ENCODE measurements around the gene PLSCR4.

PLSCR4 gene

DNA sequence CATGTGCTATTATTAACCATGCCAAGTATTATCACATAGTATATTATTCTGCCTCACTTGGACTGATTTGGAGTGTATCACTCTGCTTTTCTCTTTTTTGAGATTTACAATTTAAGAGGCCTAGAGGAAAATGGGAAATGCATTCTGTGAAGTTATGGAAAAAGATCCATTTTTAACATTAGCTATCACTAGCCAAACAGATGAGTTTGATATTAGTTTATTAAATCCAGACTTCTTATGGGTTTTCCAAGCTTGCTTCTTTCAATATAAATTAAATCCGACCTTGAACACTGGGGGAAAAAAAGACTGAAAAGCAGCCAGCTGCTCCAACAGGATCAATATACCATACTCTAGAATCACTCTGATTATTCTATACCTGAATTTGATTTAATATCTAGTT lies 59.9 kb downstream of the PLSCR4 start:
- TF ChIP-seq, protein P1, sequence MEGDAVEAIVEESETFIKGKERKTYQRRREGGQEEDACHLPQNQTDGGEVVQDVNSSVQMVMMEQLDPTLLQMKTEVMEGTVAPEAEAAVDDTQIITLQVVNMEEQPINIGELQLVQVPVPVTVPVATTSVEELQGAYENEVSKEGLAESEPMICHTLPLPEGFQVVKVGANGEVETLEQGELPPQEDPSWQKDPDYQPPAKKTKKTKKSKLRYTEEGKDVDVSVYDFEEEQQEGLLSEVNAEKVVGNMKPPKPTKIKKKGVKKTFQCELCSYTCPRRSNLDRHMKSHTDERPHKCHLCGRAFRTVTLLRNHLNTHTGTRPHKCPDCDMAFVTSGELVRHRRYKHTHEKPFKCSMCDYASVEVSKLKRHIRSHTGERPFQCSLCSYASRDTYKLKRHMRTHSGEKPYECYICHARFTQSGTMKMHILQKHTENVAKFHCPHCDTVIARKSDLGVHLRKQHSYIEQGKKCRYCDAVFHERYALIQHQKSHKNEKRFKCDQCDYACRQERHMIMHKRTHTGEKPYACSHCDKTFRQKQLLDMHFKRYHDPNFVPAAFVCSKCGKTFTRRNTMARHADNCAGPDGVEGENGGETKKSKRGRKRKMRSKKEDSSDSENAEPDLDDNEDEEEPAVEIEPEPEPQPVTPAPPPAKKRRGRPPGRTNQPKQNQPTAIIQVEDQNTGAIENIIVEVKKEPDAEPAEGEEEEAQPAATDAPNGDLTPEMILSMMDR (IDR thresholded peaks at IDR 0.05; ENCODE audit: low read depth, low read length, missing control alignments): no peak
- DNase-seq (ENCODE audit: low read depth): no peak
- no peak overlapping the region for H3K4me3 ChIP-seq (ENCODE audit: low read depth, low read length)

DNA sequence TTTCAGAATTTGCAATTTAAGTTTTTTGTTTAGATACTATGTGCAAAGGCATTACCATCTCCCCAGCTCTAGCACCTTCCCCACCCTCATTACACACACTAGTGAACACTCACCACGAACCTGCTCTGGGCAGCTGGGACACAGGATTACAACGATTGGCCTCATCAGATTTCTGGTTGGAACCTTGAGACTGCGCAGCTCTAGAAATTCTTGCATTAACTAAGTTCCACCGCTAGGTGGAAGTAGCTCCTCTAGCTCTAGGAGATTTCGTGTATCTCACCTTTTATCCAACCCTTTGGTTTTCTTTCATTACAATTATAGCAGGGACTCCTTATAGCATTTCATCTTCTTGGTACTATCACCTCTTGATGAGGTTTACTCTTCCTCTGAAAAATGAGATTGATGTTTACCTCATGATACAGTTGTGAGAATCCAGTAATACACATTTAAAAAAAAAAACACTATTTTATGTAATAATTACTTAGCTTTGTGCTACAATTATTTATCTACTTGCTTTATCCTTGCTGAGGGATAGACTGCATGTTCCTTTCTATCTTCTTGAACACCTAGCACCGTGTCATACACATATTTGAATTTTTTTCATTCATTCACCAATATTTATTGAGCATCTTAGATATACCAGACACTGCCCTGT lies 61.3 kb downstream of the PLSCR4 start:
- TF ChIP-seq, protein P1 (IDR thresholded peaks at IDR 0.05; ENCODE audit: low read depth, low read length, missing control alignments): peak; percentile 79
- no peak for DNase-seq (ENCODE audit: low read depth)
- H3K4me3 ChIP-seq (ENCODE audit: low read depth, low read length): no peak overlapping the region

DNA sequence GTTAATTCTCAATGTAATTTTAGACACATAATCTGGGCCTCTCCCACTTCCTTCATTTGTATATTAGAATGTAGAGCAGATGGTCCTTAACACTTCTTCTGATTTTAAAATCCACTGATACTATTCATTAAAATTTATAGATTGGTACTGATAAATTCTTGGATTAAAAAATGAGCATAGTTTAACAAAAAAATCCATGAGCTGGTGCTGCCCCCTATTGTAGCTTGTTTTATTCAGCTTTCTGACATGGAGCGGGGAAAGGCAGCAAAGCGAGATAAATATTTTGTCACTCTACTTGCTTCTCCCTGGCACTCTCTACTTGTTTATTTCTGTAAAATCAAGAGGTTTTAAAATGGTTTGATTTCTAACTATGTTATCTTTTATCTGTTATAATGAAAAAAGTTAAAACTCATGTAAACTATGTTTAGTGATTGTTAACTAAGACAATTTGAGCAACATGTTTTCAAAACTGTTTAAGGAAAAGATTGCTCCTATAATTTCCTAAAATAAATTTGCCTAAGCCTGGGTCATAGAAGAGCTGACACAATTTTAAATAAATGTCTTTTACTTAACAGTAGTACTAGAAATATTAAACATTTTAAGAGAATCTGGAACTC lies 63.5 kb downstream of the PLSCR4 start:
- TF ChIP-seq, protein P1 (IDR thresholded peaks at IDR 0.05; ENCODE audit: low read depth, low read length, missing control alignments): peak; percentile 12
- DNase-seq (ENCODE audit: low read depth): no peak
- H3K4me3 ChIP-seq (ENCODE audit: low read depth, low read length): no peak overlapping the region

DNA sequence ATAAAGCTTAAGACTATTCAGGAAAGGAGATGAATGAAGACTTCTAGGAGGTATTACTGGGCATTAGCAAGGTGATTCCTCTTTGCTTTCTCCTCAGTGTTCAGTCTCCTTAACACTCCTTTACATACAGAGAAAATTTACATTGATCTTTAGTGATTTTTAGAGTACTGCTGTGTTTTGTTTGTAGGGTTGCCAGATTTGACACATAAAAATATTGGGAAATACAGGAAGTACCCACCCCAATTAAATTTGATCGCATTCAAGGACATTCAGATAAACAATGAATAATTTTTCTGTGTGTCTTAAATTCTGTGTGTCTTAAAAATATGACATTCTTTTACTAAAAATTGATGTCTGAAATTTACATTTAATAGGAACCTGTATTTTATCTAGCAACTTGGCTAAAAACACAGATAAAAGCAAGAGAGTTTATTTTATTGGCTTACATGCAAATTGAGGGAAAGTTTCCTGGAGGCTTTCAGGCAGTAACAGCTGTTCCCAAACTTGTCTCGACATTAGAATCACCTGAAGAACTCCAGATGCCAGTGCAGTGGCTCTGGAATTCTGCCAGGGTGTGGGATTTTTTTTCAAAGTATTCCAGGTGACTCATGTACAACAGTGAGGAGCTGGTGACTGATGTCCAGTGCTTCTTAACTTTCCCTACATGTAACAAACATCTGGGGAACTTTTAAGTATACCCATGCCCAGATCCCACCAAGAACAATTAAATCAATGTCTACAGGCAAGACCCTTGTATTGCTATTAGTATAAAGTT lies 66.5 kb downstream of the PLSCR4 start:
- no peak for DNase-seq (ENCODE audit: low read depth)
- TF ChIP-seq, protein P1 (IDR thresholded peaks at IDR 0.05; ENCODE audit: low read depth, low read length, missing control alignments): no peak
- no peak overlapping the region for H3K4me3 ChIP-seq (ENCODE audit: low read depth, low read length)

DNA sequence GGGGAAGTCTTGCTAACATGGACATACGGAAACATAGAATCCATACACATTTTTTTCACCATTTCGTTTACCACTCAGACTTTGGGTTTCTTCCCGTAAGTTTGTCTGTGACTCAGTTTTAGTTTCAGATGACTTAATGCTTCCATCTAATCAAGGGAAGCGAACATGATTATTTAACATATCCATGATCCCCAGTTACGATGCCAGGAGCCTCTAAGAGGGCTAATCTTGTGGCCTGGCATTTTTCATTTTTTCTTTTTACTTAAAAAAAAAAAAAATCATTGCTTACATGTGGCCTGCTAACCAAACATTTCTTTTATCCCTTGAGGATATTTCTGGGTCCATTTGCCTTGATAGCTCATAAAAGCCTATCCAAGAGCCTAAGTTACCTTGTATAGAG lies 69.7 kb downstream of the PLSCR4 start:
- TF ChIP-seq, protein P1 (IDR thresholded peaks at IDR 0.05; ENCODE audit: low read depth, low read length, missing control alignments): no peak
- no peak for DNase-seq (ENCODE audit: low read depth)
- no peak overlapping the region for H3K4me3 ChIP-seq (ENCODE audit: low read depth, low read length)

DNA sequence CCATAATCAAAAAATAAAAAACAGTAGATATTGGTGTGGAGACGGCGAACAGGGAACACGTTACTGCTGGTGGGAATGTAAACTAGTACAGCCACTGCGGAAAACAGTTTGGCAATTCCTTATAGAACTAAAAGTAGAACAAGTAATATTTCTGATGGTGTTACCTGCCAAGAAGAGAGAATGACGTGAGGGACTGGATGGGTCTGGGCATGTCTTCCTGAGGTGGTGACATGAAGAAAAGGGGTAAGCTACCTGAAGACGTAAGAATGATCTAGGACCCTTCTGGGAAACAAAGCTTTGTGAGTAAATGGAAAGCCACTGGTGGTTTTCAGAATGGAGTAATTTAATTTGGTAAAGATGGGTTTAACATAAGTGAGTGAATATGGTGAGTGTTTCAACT lies 70.5 kb downstream of the PLSCR4 start:
- DNase-seq (ENCODE audit: low read depth): no peak
- H3K4me3 ChIP-seq (ENCODE audit: low read depth, low read length): no peak overlapping the region
- TF ChIP-seq, protein P1 (IDR thresholded peaks at IDR 0.05; ENCODE audit: low read depth, low read length, missing control alignments): no peak

All from GM12864 (cell line).